ENCODE measurements around the gene DHRS2. TPM values are rescaled to one million over a fixed set of nuclear protein-coding genes. Genes with fewer than 3 reads are reported as not detected.

DHRS2 gene
- total and polyA plus RNA-seq, 10 of the 15 experiments (the other 5 are each of a cell fraction or from before 2014, with no cell fraction given) = 0.09 to 1.8 (median 0.73) TPM; not detected in 1

DNA sequence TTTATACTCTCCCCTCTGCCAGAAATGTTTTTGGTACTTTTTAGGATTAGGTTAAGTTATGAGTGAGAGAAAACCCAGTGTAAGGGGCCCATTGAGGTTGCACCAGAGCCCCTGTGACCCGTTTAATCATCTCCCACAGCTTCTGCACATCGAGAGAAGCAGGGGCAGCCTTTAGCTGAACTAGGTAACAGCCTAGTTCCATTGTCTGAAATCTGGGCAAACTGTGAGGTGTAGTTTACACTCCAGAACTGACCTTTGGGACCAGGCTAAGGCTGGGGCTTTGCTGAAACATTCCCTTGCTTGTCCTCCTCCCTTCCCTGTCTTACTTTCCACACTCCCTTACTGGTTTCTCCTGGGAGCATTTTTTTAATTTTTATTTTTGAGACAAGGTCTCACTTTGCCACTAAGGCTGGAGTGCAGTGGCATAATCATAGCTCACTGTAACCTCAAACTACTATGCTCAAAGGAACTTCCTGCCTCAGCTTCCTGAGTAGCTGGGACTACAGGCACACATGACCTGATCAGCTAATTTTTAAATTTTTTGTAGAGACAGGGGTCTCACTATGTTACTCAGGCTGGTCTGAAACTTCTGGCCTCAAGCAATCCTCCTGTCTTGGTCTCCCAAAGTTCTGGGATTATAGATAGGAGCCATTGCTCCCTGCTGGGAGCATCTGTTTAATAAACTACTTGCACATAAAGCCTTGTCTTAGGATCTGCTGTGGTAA, 25.9 kb upstream of the DHRS2 start:
- H3K79me2 ChIP-seq (ENCODE audit: control insufficient read depth, insufficient read depth, low read length) = no peaks in the 10 kb centered on the region
- ChIA-PET RAD21 (ENCODE audit: unreplicated experiment) (no interaction called here), SMC1A (ENCODE audit: uncharacterized antibody, unreplicated experiment) (interaction anchor here (2.0 kb wide), 1 partner anchor 21 kb away, joined by 7 read pairs; no protein-coding TSS in a partner anchor), POLR2A (no interaction called here), CTCF (interaction anchor here (6.3 kb wide), 1 partner anchor 22 kb away, joined by 67 read pairs; no protein-coding TSS in a partner anchor)
- H3K27ac ChIP-seq (ENCODE audit: control insufficient read depth, insufficient read depth) = no peak overlapping the region
- TF ChIP-seq SIX5 (IDR thresholded peaks at IDR 0.05; ENCODE audit: low read depth, low read length, severe bottlenecking) (no peak), RUNX3 (IDR thresholded peaks at IDR 0.05; ENCODE audit: low read length) (peak; percentile 47)
- H4K20me1 ChIP-seq (ENCODE audit: control insufficient read depth, insufficient read depth) = no peaks in the 10 kb centered on the region
- 0% methylated on average over 2 of the region's 2 CpGs for WGBS (ENCODE audit: insufficient coverage, insufficient replicate concordance, low lambda C conversion rate, missing lambda C conversion rate)
- DNase-seq (ENCODE audit: low read depth, low spot score) (no peak), ATAC-seq (no peak), FAIRE-seq (no peak)
- BruUV-seq (replicated peaks) = no TSS peak
- H3K27me3 ChIP-seq (replicated peaks in 1 of 2; ENCODE audit: control insufficient read depth in 2 of 2, insufficient read depth in 2 of 2, low read length in 1 of 2) = no peaks in the 10 kb centered on the region
- H3K4me3 ChIP-seq = no peak overlapping the region
- H2AFZ ChIP-seq (ENCODE audit: control insufficient read depth, low read depth, low read length) = no peak overlapping the region
- no peak overlapping the region for H3K9ac ChIP-seq (ENCODE audit: control insufficient read depth, insufficient read depth, low read length)
- in situ Hi-C loops (cut with MboI) (no loop called here), intact Hi-C loops (cut with micrococcal nuclease; ENCODE audit: unreplicated experiment) (no loop called here)
- H3K4me2 ChIP-seq (ENCODE audit: control insufficient read depth, insufficient read depth) = no peak overlapping the region
- peaks cover 22% of the 10 kb centered on the region for H3K4me1 ChIP-seq (ENCODE audit: control insufficient read depth, insufficient read depth, low read length)
- peaks cover 3% of the 10 kb centered on the region; the same call in 2 of the 3 replicates for H3K9me3 ChIP-seq (replicated peaks; ENCODE audit: control insufficient read depth, insufficient read depth, low read length)
- no peaks in the 10 kb centered on the region for H3K36me3 ChIP-seq (ENCODE audit: control insufficient read depth in 2 of 2, insufficient read depth in 2 of 2, low read length in 1 of 2)

DNA sequence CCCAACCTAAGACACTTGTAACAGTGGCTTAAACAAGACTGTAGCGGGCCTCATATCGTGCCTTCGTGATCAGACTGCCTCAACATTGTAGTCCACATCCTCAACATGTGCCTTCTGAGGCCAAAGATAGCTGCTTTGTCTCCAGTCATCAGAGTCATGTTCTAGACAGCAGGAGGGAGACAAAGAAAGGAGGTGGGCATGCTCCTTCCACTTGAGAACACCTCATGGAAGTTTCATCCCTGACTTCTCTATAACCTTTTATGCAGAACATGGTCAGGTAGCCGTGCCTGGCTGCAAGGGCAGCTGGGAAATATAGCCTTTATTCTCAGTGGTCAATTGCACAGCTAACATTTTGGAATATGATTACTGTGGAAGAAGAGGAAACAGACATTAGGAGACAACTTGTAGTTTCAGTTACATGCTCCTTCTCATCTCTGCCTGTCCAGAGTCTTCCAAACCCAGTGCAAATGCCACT, 25.3 kb upstream of the DHRS2 start:
- ChIA-PET CTCF (interaction anchor here (6.3 kb wide), 1 partner anchor 21 kb away, joined by 67 read pairs; no protein-coding TSS in a partner anchor), POLR2A (no interaction called here), SMC1A (ENCODE audit: uncharacterized antibody, unreplicated experiment) (interaction anchor here (1.3 to 2.0 kb wide), 2 partner anchors 14 to 22 kb away, joined by 3 to 7 read pairs; no protein-coding TSS in a partner anchor), RAD21 (ENCODE audit: unreplicated experiment) (no interaction called here)
- H3K9me3 ChIP-seq (replicated peaks; ENCODE audit: control insufficient read depth, insufficient read depth, low read length) = peaks cover 3% of the 10 kb centered on the region; the same call in 2 of the 3 replicates
- in situ Hi-C loops (cut with MboI) = no loop called here
- peaks cover 16% of the 10 kb centered on the region for H3K4me1 ChIP-seq (ENCODE audit: control insufficient read depth, insufficient read depth, low read length)
- 41% methylated on average over 4 of the region's 4 CpGs for WGBS (ENCODE audit: insufficient coverage, insufficient replicate concordance, low lambda C conversion rate, missing lambda C conversion rate)
- H3K4me3 ChIP-seq = no peak overlapping the region
- intact Hi-C loops (cut with micrococcal nuclease; ENCODE audit: unreplicated experiment) = no loop called here
- DNase-seq (ENCODE audit: low read depth, low spot score) (no peak), ATAC-seq (no peak), FAIRE-seq (no peak)
- no peak overlapping the region for H2AFZ ChIP-seq (ENCODE audit: control insufficient read depth, low read depth, low read length)
- H3K9ac ChIP-seq (ENCODE audit: control insufficient read depth, insufficient read depth, low read length) = no peak overlapping the region
- no peaks in the 10 kb centered on the region for H3K27me3 ChIP-seq (replicated peaks in 1 of 2; ENCODE audit: control insufficient read depth in 2 of 2, insufficient read depth in 2 of 2, low read length in 1 of 2)
- H3K4me2 ChIP-seq (ENCODE audit: control insufficient read depth, insufficient read depth) = no peak overlapping the region
- no peaks in the 10 kb centered on the region for H3K79me2 ChIP-seq (ENCODE audit: control insufficient read depth, insufficient read depth, low read length)
- H3K36me3 ChIP-seq (ENCODE audit: control insufficient read depth in 2 of 2, insufficient read depth in 2 of 2, low read length in 1 of 2) = no peaks in the 10 kb centered on the region
- H4K20me1 ChIP-seq (ENCODE audit: control insufficient read depth, insufficient read depth) = no peaks in the 10 kb centered on the region
- BruUV-seq (replicated peaks) = no TSS peak
- H3K27ac ChIP-seq (ENCODE audit: control insufficient read depth, insufficient read depth) = no peak overlapping the region
- TF ChIP-seq, protein P1, sequence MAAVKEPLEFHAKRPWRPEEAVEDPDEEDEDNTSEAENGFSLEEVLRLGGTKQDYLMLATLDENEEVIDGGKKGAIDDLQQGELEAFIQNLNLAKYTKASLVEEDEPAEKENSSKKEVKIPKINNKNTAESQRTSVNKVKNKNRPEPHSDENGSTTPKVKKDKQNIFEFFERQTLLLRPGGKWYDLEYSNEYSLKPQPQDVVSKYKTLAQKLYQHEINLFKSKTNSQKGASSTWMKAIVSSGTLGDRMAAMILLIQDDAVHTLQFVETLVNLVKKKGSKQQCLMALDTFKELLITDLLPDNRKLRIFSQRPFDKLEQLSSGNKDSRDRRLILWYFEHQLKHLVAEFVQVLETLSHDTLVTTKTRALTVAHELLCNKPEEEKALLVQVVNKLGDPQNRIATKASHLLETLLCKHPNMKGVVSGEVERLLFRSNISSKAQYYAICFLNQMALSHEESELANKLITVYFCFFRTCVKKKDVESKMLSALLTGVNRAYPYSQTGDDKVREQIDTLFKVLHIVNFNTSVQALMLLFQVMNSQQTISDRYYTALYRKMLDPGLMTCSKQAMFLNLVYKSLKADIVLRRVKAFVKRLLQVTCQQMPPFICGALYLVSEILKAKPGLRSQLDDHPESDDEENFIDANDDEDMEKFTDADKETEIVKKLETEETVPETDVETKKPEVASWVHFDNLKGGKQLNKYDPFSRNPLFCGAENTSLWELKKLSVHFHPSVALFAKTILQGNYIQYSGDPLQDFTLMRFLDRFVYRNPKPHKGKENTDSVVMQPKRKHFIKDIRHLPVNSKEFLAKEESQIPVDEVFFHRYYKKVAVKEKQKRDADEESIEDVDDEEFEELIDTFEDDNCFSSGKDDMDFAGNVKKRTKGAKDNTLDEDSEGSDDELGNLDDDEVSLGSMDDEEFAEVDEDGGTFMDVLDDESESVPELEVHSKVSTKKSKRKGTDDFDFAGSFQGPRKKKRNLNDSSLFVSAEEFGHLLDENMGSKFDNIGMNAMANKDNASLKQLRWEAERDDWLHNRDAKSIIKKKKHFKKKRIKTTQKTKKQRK (IDR thresholded peaks at IDR 0.05; ENCODE audit: low read depth, low read length) = no peak
- no peak for TF ChIP-seq STAT1 (conservative IDR thresholded peaks at IDR 0.05)
- TF ChIP-seq EZH2 (IDR thresholded peaks at IDR 0.05; ENCODE audit: borderline replicate concordance, control insufficient read depth, low read depth, low read length) = no peak
- TF ChIP-seq BCL11A (IDR thresholded peaks at IDR 0.05; ENCODE audit: low read depth, low read length) = no peak
- TF ChIP-seq ZSCAN29 (IDR thresholded peaks at IDR 0.05) = no peak
- TF ChIP-seq RBBP5 (conservative IDR thresholded peaks at IDR 0.05) = no peak
- TF ChIP-seq MTA2 (IDR thresholded peaks at IDR 0.05; ENCODE audit: low read depth) = no peak
- TF ChIP-seq, protein P2, sequence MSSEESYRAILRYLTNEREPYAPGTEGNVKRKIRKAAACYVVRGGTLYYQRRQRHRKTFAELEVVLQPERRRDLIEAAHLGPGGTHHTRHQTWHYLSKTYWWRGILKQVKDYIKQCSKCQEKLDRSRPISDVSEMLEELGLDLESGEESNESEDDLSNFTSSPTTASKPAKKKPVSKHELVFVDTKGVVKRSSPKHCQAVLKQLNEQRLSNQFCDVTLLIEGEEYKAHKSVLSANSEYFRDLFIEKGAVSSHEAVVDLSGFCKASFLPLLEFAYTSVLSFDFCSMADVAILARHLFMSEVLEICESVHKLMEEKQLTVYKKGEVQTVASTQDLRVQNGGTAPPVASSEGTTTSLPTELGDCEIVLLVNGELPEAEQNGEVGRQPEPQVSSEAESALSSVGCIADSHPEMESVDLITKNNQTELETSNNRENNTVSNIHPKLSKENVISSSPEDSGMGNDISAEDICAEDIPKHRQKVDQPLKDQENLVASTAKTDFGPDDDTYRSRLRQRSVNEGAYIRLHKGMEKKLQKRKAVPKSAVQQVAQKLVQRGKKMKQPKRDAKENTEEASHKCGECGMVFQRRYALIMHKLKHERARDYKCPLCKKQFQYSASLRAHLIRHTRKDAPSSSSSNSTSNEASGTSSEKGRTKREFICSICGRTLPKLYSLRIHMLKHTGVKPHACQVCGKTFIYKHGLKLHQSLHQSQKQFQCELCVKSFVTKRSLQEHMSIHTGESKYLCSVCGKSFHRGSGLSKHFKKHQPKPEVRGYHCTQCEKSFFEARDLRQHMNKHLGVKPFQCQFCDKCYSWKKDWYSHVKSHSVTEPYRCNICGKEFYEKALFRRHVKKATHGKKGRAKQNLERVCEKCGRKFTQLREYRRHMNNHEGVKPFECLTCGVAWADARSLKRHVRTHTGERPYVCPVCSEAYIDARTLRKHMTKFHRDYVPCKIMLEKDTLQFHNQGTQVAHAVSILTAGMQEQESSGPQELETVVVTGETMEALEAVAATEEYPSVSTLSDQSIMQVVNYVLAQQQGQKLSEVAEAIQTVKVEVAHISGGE (CRISPR knock-in tag; IDR thresholded peaks at IDR 0.05) = no peak

Measured in GM12878 (cell line).